ENCODE data around the gene RPL28.
A peak's percentile ranks its signal among the peaks of the same experiment; 100 is the strongest.
"Not testable (repeated sequence)": the region's sequence is repeated elsewhere in the genome, so short reads cannot be mapped to it uniquely, and the experiment has no call there.

The RPL28 gene

GRCh38 chr19:55392820-55393761 is 7.4 kb downstream of the RPL28 start:
- DNase-seq (ENCODE audit: low read depth): no peak

GRCh38 chr19:55398200-55398925 is 12.6 kb downstream of the RPL28 start:
- no peak for DNase-seq (ENCODE audit: low read depth)

GRCh38 chr19:55400281-55401087 is 14.8 kb downstream of the RPL28 start:
- DNase-seq (ENCODE audit: low read depth): no peak

DNA sequence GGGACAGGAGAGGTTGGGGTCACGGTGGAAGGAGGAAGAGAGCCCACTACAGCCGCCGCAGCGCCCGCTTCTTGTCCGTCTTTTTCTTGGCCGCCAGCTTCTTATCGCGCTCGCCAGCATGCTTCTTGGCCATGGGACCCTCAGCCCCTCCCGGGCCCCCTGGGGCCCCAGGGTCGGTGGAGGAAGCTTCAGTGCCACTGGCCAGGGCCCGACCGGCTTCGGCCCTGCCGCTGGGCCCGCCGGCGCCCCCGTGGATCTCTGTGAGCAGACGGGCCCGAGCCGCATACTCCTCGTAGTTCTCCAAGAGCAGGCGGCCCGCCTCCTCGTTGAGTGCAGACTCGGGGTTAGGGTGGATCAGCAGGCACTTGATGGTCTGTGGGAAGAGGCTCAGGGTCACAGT is 15.7 kb downstream of the RPL28 start:
- DNase-seq (ENCODE audit: low read depth): not testable (repeated sequence)

DNA sequence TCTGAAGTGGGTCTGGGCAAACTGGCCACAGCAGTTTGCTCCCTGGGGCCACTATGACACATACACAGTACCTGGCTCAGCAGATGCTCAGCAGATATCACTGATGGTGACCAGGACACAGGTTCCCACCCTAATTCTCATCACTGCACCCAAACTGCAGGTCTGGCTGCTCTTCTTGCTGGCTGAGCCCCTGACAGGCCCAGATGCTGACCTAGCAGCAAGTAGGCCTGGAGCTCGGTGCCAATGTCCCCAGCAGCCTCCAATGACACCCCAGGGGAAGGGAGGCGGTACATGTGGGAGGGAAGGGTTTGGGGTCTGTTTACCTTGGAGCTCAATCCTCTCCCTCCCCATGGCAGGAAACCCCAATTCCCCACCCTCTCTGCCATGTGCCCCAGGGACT is 16.8 kb downstream of the RPL28 start:
- no peak for DNase-seq (ENCODE audit: low read depth)

DNA sequence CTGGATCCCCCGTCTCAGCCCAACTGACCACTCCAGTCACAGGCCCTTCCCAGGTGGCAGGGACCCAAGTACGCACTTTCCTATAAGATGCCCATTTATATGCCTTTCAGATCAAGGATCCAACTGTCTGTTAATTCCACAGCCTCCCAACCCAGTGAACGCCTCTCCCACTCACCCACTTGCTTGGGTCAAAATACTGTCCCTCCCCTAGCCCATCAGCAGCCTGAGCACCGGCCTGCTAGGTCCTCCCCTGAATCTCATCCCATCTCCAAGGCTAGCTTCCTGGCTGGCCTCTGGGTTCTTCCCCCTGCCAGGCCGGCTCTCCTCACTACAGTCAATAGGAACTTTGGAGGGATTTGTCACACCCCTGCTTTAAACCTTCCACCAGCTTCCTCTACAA is 19.9 kb downstream of the RPL28 start:
- no peak for DNase-seq (ENCODE audit: low read depth)

DNA sequence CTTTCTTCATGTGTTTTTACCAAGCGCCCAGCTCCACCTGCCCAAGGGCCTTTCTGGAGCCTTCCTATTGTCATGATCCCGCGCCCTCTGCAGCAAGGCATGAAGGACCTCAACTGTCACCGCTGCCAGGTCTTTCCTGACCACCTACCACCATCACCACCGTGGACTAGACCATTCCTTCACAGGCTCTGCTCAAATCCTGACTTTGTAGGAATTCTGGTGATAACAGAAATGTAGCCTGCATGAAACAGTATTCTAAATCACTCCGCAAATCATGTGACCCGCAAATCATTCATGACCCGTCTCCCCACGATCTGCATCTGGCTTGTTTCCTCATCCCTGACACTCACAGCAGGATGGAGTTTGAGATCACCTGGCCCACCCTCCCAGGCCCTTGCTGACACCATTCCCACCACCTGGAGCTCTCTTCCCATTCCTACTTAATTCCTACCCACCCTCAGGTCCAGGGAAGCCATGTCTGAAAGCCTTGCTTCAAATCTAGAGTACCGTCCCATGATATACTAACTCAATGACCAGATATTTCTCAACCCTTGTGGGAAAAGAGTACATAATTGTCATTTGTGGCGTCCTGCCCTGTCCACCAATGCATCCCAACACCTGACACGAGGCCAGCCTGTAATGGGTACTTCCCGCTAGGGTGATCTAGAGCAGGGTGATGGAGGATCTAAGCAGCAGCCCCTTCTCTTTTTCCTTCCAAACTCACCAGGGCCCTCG is 20.5 kb downstream of the RPL28 start:
- no peak for DNase-seq (ENCODE audit: low read depth)

DNA sequence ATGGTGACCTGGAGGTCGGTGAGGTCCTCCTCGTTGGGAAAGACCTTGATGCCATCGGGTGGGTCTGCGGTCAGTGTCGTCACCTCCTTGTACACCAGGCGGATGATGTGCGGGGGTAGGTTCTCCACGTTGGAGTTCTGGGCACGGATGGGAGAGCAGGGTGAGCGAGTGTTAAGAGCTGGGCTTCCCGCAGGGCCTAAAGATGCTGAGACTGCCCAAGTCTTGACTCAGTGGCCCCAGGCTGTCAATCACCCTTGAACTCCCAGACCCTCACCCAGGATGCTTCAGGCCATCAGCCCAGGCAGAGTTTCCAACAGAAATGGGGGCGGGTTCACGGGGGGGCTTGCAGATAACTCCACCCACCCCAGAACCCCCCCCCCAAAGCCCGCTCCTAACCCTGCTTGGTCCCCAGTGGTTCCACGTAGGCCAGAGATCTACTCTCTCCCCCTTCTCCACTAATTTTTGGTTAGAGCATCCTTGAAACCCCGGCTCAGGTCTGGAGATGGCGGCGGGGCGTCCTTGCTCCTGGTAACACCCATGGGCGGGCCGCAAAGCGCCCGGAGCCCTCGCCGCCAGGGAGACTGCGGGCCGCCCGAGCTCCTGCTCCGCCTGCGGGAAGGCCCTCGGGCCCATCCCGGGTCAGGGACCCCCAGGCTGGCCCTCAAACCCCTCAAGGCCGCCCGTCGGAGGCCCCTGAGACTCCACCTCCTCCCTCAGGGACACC is 21.3 kb downstream of the RPL28 start:
- no peak for DNase-seq (ENCODE audit: low read depth)

GRCh38 chr19:55407550-55407799 is 21.7 kb downstream of the RPL28 start, which contains the start of gene UBE2S:
UBE2S (minus strand) TSS chr19:55407788; CDS start chr19:55407589, 199 bp downstream.
- not testable (repeated sequence) for DNase-seq (ENCODE audit: low read depth)

DNA sequence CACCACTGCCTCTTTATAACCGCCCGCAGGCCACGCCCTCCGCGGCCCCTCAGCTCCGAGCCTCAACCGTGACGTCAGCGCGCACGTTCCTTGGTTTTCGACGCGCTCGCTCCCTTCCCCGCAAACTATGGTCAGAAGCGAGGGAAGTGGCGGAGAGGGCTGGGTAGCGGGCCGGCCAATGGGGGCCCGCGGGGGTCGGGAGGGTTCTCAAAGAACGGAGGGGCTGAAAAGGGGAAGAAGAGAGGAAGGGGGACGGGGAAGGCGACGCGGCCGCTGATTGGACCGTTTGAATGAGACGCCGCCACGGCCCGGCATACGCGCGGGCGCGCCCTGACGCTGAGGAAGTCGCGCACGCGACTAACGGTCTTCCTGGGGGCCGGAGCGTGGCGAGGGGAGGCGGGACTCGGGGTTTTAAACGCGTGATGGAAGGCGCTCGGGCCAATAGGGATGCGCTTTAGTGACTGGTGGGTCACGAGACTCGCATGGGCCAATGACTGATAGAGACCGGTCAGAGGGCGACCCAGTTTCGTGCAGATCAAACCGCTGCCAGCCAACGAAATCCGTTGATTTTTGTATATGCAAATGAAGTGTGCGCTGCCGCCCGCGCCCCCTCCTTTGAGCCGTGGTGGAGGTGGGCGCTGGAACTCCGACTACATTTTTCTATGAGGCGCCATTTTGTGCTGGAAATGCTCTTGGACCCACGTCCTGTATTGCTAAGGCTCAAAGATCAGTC is 22.2 kb downstream of the RPL28 start:
- peak; percentile 95 for DNase-seq (ENCODE audit: low read depth)

GRCh38 chr19:55408533-55408872 is 22.8 kb downstream of the RPL28 start:
- DNase-seq (ENCODE audit: low read depth): no peak

GRCh38 chr19:55409179-55409578 is 23.4 kb downstream of the RPL28 start:
- DNase-seq (ENCODE audit: low read depth): not testable (repeated sequence)

DNA sequence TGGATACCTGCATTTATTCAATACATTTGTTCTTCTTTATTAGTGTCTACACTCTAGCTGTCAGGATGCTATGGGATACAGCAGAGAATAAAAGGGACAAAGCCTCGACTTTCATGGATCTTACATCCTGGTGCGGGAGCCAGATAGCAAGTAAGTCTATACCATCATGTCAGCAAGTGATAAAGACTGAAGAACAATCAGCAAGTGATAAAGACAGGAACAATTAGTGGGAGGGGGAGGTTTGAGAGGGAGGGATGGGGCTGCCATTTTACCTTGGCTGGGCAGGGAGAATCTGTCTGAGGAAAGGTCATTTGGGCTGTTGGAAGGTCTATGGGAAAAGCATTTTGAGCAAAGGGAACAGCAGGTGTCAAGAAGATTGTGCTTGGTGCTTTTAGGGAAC is 24.4 kb downstream of the RPL28 start:
- no peak for DNase-seq (ENCODE audit: low read depth)

DNA sequence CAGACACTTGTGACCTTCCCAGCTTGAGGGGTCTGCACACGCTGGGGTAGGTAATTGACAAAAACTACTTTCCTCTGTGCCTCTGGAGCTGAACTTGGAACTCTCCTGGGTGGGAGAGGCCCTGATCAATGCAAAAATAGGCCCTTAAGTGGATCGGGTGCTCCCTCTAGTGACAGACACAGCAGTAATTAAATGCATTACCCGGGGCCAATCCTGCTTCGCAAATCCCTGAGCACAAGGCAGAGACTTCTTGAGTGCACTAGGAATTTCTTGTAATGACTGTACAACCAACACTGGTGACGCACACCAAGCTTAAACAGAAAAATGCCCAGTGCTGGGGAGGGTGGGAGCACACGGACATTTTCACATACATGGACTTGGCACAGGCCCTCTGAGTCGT is 32.5 kb downstream of the RPL28 start:
- peak; percentile 32 for DNase-seq (ENCODE audit: low read depth)

GRCh38 chr19:55419103-55419502 is 33.4 kb downstream of the RPL28 start:
- DNase-seq (ENCODE audit: low read depth): no peak

DNA sequence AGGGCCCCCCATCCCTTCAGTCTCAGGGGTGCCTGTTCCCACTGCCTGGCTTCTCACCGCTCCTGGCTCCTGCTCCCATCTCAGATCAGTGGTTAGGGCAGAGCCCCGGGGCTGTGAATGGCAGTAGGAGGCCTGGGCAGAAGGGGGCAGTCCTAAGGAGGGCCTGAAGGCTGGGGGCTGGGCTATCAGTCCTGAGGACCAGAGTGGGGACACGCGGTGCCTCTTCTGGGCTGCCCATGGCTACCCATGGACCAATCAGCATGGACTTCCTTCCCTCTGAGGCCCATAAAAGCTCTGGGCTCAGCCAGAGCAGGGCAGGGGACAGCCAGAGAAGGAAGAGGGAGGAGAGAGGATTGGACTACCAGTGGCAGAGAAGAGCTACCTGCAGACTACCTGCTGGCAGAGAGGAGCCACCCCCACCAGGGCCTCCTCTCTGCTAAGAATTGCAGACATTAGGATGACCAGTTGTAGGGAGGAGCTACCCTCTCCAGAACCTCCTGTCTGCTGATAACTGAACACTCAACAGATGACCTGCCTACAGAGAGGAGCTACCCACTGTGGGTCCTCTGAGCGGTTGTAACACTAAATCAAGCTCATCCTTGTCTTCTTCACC is 34.0 kb downstream of the RPL28 start:
- no peak for DNase-seq (ENCODE audit: low read depth)

DNA sequence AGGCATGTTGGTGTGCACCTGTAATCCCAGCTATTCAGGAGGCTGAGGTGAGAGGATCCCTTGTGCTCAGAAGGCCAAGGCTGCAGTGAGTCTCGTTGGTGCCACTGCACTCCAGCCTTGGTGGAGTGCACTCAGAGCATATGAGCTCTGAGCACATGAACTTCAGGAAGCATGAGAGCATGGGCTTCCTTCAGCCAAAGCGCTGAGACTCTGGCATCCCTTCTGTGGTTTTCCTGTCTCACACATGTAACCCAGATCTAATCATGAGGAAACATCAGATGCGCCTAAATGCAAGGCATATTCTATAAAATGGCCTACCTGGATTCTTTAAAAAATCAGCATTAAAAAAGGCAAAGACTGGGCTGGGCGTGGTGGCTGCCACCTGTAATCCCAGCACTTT is 35.5 kb downstream of the RPL28 start:
- DNase-seq (ENCODE audit: low read depth): not testable (repeated sequence)

DNA sequence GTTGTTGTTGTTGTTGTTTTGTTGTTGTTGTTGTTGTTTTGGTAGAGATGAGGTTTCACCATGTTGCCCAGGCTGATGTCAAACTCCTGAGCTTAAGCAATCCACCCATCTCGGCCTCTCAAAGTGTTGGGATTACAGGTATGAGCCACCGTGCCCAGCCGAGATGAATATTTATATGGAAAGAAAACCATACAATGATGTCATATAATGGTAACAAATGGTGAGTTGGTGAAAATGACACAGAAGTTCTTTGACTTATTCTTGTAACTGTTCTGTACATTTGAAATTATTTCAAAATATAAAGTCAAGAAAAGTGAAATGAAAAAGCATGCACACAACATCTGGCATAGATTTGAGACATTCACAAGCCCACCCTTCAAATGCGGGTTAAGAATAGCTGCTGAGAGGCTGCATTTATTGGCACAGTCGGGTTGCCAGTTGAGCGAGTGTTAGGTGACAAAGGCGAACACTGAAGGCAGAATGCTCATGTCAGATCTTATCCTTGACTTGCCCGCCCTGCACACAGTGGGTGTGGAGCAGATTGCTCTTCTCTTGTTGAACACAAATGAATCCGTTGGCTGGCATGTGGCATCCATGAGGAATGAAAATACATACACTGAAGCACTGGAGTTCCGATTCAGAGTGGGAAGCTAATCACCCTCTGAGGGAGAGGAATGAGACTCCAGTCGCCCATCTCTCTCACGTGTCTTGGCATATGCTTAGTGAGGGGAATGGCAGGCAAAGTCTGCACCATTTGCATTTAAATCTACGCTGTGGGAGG is 37.7 kb downstream of the RPL28 start:
- DNase-seq (ENCODE audit: low read depth): no peak

DNA sequence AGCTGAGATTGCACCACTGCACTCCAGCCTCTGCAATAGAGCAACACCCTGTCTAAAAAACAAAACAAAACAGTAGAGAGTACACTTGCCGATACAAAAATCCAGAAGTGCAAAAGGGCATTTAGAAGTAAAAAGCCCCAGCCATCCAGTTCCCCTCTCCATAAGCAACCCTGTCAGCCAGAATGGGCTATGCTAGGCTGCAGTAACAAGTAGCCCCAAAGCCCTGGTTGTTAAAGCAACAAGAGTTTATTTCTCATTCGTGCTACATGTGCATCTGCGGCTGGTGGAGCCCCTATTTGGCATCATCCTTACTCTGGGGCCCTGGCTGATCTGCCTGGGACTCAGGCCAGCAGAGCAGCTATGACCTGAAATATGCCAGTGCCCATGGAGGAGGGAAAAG is 38.8 kb downstream of the RPL28 start:
- DNase-seq (ENCODE audit: low read depth): no peak

Data from stimulated activated CD4-positive, alpha-beta T cell treated with anti-CD3 and anti-CD28 coated beads, Interleukin-2, amount 100 ng/mL, for 4 hours (primary cell).